AG04450 (cell line): ENCODE results near the gene RNF123. TPM values are rescaled to one million over a fixed set of nuclear protein-coding genes. Genes with fewer than 3 reads are reported as not detected.

ENCODE experiments used
- CTCF ChIA-PET: fragments of 300-600, 350-600 bp; formaldehyde crosslinking; extraction: SDS; loops from one replicate; lab custom pipeline; 2022; ENCODE audit warnings: antibody characterized with exemption, inconsistent platforms; lab: Charles Lee
- POLR2A ChIA-PET: fragments of 350-600 bp; formaldehyde crosslinking; extraction: SDS; loops from one replicate; lab custom pipeline; 2021; ENCODE audit warnings: antibody characterized with exemption, inconsistent platforms; lab: Yijun Ruan, JAX
- DNase-seq: peaks from one replicate; pipeline ENCODE4 v3.0.0-alpha.2; 2011; ENCODE audit warnings: low read depth, low spot score
- H3K27ac ChIP-seq: one replicate; pipeline ENCODE4 v1.5.1; 2012; ENCODE audit warnings: low read depth, low read length, control low read depth
- H3K27me3 ChIP-seq: one replicate; pipeline ENCODE4 v1.6.0; 2012; ENCODE audit warnings: low read length; ENCODE audit not compliant: control insufficient read depth, insufficient read depth
- H3K4me3 ChIP-seq: 2 replicates; pipeline ENCODE4 v1.5.1; 2011; ENCODE audit warnings: mild to moderate bottlenecking, low read depth, low read length, control low read depth
- H3K9me3 ChIP-seq: 2 replicates; pipeline ENCODE4 v1.5.1; 2012; ENCODE audit warnings: low read length; ENCODE audit not compliant: control insufficient read depth, insufficient read depth
- CTCF ChIP-seq: IDR thresholded peaks from 2 replicates; pipeline ENCODE4 v1.5.1; 2011; ENCODE audit warnings: low read depth, low read length, control low read depth, inconsistent platforms
- polyA plus RNA-seq: library from polyadenylated mRNA; depleted of rRNA; stranded (reverse); fragments of >200 nt; gene quantifications from 2 replicates; pipeline ENCODE4 v1.2.3, GENCODE V29; 2011

Gene RNF123
- polyA plus RNA-seq, 1 experiment: 22.9 TPM

GRCh38 chr3:49715611-49716121 is 26.3 kb downstream of the RNF123 start:
- ChIA-PET POLR2A (interaction anchor here (1.3 kb wide), 1 partner anchor 8 kb away, joined by 3 read pairs; the partner anchor contains the start of gene GMPPB), CTCF (no interaction called here)
- no peak for DNase-seq
- H3K27me3 ChIP-seq: no peaks in the 10 kb centered on the region
- H3K9me3 ChIP-seq: peaks cover 12% of the 10 kb centered on the region; the same call in 1 of the 2 replicates
- H3K27ac ChIP-seq: no peak overlapping the region
- H3K4me3 ChIP-seq: no peak overlapping the region
- no peak for TF ChIP-seq CTCF

DNA sequence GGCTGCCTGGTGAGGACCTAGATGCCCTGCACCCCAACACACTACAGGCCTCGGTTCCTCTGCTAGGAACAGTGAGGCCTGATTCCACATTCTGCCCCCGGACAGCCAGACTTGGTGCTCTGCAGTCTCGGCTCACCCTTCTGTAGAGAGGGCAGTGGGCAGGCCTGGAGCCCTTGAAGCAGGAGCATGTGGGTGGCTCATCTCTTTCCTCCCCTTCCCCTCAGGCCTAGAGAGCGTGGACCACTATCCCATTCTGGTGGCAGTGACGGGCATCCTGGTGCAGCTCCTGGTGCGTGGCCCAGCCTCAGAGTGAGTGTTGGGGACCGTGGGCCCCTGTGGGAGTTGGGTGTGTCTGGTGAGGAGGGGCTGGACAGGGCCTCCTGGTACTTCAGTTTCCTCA is 26.8 kb downstream of the RNF123 start:
- Histone ChIP-seq H3K4me3 (no peak overlapping the region), H3K9me3 (peaks cover 12% of the 10 kb centered on the region; the same call in 1 of the 2 replicates), H3K27me3 (no peaks in the 10 kb centered on the region), H3K27ac (no peak overlapping the region)
- no peak for DNase-seq
- POLR2A ChIA-PET: interaction anchor here (1.3 kb wide), 1 partner anchor 8 kb away, joined by 3 read pairs; the partner anchor contains the start of gene GMPPB
- CTCF ChIA-PET: no interaction called here
- no peak for TF ChIP-seq CTCF

DNA sequence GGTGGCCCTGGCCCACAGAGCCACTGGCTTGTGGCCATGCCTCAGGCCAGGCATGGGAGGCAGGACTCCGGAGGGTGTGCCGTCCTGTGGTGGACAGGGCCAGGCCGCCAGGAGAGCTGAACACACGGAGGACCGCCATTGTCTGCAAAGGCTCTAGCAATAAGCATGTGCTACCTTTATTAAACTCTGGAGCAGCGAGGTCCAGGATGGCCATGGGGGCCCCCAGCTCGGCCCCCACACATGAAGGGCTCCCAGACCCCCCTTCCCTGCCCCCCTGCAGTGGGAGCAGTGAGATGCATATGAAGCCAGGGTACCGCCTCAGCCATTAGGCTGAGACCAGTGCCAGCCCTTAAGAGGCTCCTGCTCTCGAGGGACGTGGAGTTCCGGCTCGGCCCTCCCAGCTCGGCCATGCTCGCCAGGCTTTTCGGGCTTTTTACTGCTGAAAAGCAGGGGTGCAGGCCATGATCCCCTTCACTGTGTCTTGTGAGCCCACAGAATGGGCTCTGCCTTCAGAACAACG is 27.4 kb downstream of the RNF123 start:
- CTCF ChIA-PET: no interaction called here
- POLR2A ChIA-PET: no interaction called here
- H3K4me3 ChIP-seq: no peak overlapping the region
- no peak for DNase-seq
- H3K9me3 ChIP-seq: peaks cover 12% of the 10 kb centered on the region; the same call in 1 of the 2 replicates
- no peak overlapping the region for H3K27ac ChIP-seq
- H3K27me3 ChIP-seq: no peaks in the 10 kb centered on the region
- TF ChIP-seq CTCF: no peak

- DNase-seq: no peak
- CTCF ChIA-PET: no interaction called here
- TF ChIP-seq CTCF: no peak
- POLR2A ChIA-PET: no interaction called here
- peaks cover 12% of the 10 kb centered on the region; the same call in 1 of the 2 replicates for H3K9me3 ChIP-seq
- no peaks in the 10 kb centered on the region for H3K27me3 ChIP-seq
- no peak overlapping the region for H3K27ac ChIP-seq
- no peak overlapping the region for H3K4me3 ChIP-seq
These were observed 28.0 kb downstream of the RNF123 start for GRCh38 chr3:49717211-49717958.
